Naive thymus-derived CD4-positive, alpha-beta T cell (primary cell): Measurements from ENCODE around the gene RABAC1. TPM values are rescaled to one million over a fixed set of nuclear protein-coding genes. Genes with fewer than 3 reads are reported as not detected.

ENCODE experiments used
- ATAC-seq: fragments of 150-1000 bp; cut with Tn5 transposase; 2 replicates; pipeline ENCODE4 v1.10.0; 2021; ENCODE audit warnings: mild to moderate bottlenecking, moderate library complexity
- CTCF ChIA-PET: fragments of 350-600 bp; sonication (Branson Sonifier 250); formaldehyde crosslinking; loops from one replicate; lab custom pipeline; 2021; ENCODE audit warnings: antibody characterized with exemption; lab: Charles Lee
- POLR2A ChIA-PET: fragments of 350-600 bp; sonication (Branson Sonifier 250); formaldehyde crosslinking; loops from one replicate; lab custom pipeline; 2021; ENCODE audit warnings: antibody characterized with exemption, inconsistent platforms; lab: Charles Lee
- DNase-seq, 9 donors: peaks; one replicate each; pipeline versions ENCODE4 v3.0.0 to v3.0.0-alpha.2; 2020 to 2022; ENCODE audit warnings: mixed read lengths in 1 of 9
- H3K27ac ChIP-seq: one replicate; pipeline ENCODE4 v1.7.0; 2013; ENCODE audit warnings: mild to moderate bottlenecking, low read depth, low read length, moderate library complexity
- H3K27me3 ChIP-seq, 2 donors: one replicate each; pipeline ENCODE4 v1.7.0; 2013; ENCODE audit warnings: low read length in 2 of 2, mild to moderate bottlenecking in 2 of 2, moderate library complexity in 2 of 2; ENCODE audit not compliant: control insufficient read depth in 2 of 2, insufficient read depth in 2 of 2
- H3K36me3 ChIP-seq, 3 experiments: 1 replicate in 2 of 3; 2 replicates in 1 of 3; pipeline ENCODE4 v1.7.0; 2013; ENCODE audit warnings: low read length in 3 of 3, mild to moderate bottlenecking in 3 of 3, moderate library complexity in 1 of 3; ENCODE audit not compliant: insufficient read depth in 3 of 3, control insufficient read depth in 2 of 3
- H3K4me1 ChIP-seq, 2 donors: one replicate each; pipeline ENCODE4 v1.7.0; 2013; ENCODE audit warnings: low read length in 2 of 2, mild to moderate bottlenecking in 2 of 2, moderate library complexity in 1 of 2; ENCODE audit not compliant: control insufficient read depth in 2 of 2, insufficient read depth in 2 of 2
- H3K4me3 ChIP-seq: 2 replicates; pipeline ENCODE4 v1.7.0; 2013; ENCODE audit warnings: mild to moderate bottlenecking, low read length
- H3K9me3 ChIP-seq, 3 experiments: 1 replicate in 2 of 3; 2 replicates in 1 of 3; pipeline ENCODE4 v1.7.0; 2013; ENCODE audit warnings: low read length in 3 of 3; ENCODE audit not compliant: control insufficient read depth in 2 of 3
- H3K27ac Mint-ChIP-seq, 9 donors: one replicate each; pipeline ENCODE4 v1.8.0; 2020 to 2022; ENCODE audit warnings: mixed read lengths in 9 of 9, mild to moderate bottlenecking in 8 of 9, moderate library complexity in 5 of 9, inconsistent platforms in 2 of 9
- H3K27me3 Mint-ChIP-seq, 5 donors: one replicate each; pipeline ENCODE4 v1.8.0; 2021 to 2022; ENCODE audit warnings: mixed read lengths in 5 of 5, mild to moderate bottlenecking in 1 of 5
- H3K36me3 Mint-ChIP-seq, 5 donors: one replicate each; pipeline ENCODE4 v1.8.0; 2020 to 2022; ENCODE audit warnings: mixed read lengths in 5 of 5, mild to moderate bottlenecking in 3 of 5, inconsistent platforms in 1 of 5
- H3K4me1 Mint-ChIP-seq, 7 donors: one replicate each; pipeline ENCODE4 v1.8.0; 2020 to 2022; ENCODE audit warnings: mixed read lengths in 7 of 7, mild to moderate bottlenecking in 3 of 7, inconsistent platforms in 1 of 7
- H3K4me3 Mint-ChIP-seq, 10 donors: one replicate each; pipeline ENCODE4 v1.8.0; 2020 to 2022; ENCODE audit warnings: mild to moderate bottlenecking in 10 of 10, mixed read lengths in 10 of 10, moderate library complexity in 6 of 10, inconsistent platforms in 2 of 10
- H3K9me3 Mint-ChIP-seq, 11 donors: one replicate each; pipeline ENCODE4 v1.8.0; 2020 to 2022; ENCODE audit warnings: mixed read lengths in 11 of 11, mild to moderate bottlenecking in 4 of 11, inconsistent platforms in 1 of 11, moderate library complexity in 1 of 11
- intact Hi-C, 2 donors: fragments of 100-400 bp; cut with micrococcal nuclease; formaldehyde crosslinking; loops; one replicate each; pipeline ENCODE4 v1.15.1; 2023
- polyA plus RNA-seq, 2 donors: library from polyadenylated mRNA; unstranded; fragments of 300-500 nt; fragmentation: Illumina TruSeq; gene quantifications; one replicate each; pipeline ENCODE4 v1.2.3, GENCODE V29; 2021
- total RNA-seq, 6 experiments: library from RNA in 5 of 6; stranded (reverse) in 5 of 6; gene quantifications; 1 replicate in 5 of 6; 2 replicates in 1 of 6; pipeline ENCODE4 v1.2.3 and lab custom pipeline; 2021 to 2026

Gene RABAC1
- total and polyA plus RNA-seq, 7 experiments from 2014 or later: 70.4 to 187 (median 86.4) TPM

GRCh38 chr19:41999071-41999877 lies 40.2 kb upstream of the RABAC1 start:
- Histone ChIP-seq H3K36me3 (no peaks in the 10 kb centered on the region), H3K9me3 (no peaks in the 10 kb centered on the region), H3K4me1 (peaks cover 0 to 7% of the 10 kb centered on the region in 2 donors), H3K4me3 (no peak overlapping the region), H3K27ac (no peak overlapping the region), H3K27me3 (peaks cover 3 to 16% of the 10 kb centered on the region in 2 donors)
- ATAC-seq (no peak), DNase-seq (no peak)
- Mint-ChIP-seq H3K27me3 (peaks cover 65 to 73% (median 69%) of the 10 kb centered on the region in 5 donors), H3K9me3 (peaks cover 0 to 9% (median 0%) of the 10 kb centered on the region in 11 donors), H3K27ac (peak overlapping the region in 1 of 9 donors; percentile 26), H3K4me1 (peaks cover 23 to 39% (median 33%) of the 10 kb centered on the region in 7 donors), H3K4me3 (peak overlapping the region in 9 of 10 donors; percentile 7 to 83 (median 50)), H3K36me3 (peaks cover 0 to 24% (median 0%) of the 10 kb centered on the region in 5 donors)
- ChIA-PET CTCF (no interaction called here), POLR2A (no interaction called here)
- intact Hi-C loops: no loop called here

- Histone ChIP-seq H3K27me3 (peaks cover 3 to 16% of the 10 kb centered on the region in 2 donors), H3K4me3 (no peak overlapping the region), H3K4me1 (peaks cover 2 to 10% of the 10 kb centered on the region in 2 donors), H3K27ac (no peak overlapping the region), H3K36me3 (no peaks in the 10 kb centered on the region), H3K9me3 (no peaks in the 10 kb centered on the region)
- Mint-ChIP-seq H3K27me3 (peaks cover 65 to 70% (median 67%) of the 10 kb centered on the region in 5 donors), H3K9me3 (peaks cover 0 to 9% (median 0%) of the 10 kb centered on the region in 11 donors), H3K4me1 (peaks cover 23 to 41% (median 36%) of the 10 kb centered on the region in 7 donors), H3K4me3 (peak overlapping the region in 3 of 10 donors; percentile 39 to 79 (median 46)), H3K27ac (no peak overlapping the region), H3K36me3 (peaks cover 0 to 24% (median 0%) of the 10 kb centered on the region in 5 donors)
- intact Hi-C loops: no loop called here
- POLR2A ChIA-PET: no interaction called here
- no peak for ATAC-seq
- CTCF ChIA-PET: no interaction called here
- DNase-seq: peak in 1 of 9 donors; percentile 62
These were observed 39.3 kb upstream of the RABAC1 start for GRCh38 chr19:41998246-41999020.

GRCh38 chr19:41997851-41998229 lies 38.7 kb upstream of the RABAC1 start:
- Mint-ChIP-seq H3K4me1 (peaks cover 23 to 44% (median 40%) of the 10 kb centered on the region in 7 donors), H3K9me3 (peaks cover 0 to 9% (median 0%) of the 10 kb centered on the region in 11 donors), H3K4me3 (peak overlapping the region in 4 of 10 donors; percentile 39 to 79 (median 50)), H3K27ac (no peak overlapping the region), H3K27me3 (peaks cover 65 to 71% (median 67%) of the 10 kb centered on the region in 5 donors), H3K36me3 (peaks cover 0 to 24% (median 0%) of the 10 kb centered on the region in 5 donors)
- Histone ChIP-seq H3K27ac (no peak overlapping the region), H3K9me3 (no peaks in the 10 kb centered on the region), H3K27me3 (peaks cover 3 to 16% of the 10 kb centered on the region in 2 donors), H3K4me1 (peaks cover 6 to 12% of the 10 kb centered on the region in 2 donors), H3K4me3 (no peak overlapping the region), H3K36me3 (no peaks in the 10 kb centered on the region)
- ChIA-PET POLR2A (no interaction called here), CTCF (no interaction called here)
- ATAC-seq (no peak), DNase-seq (no peak)
- intact Hi-C loops: no loop called here

- H3K27ac ChIP-seq: no peak overlapping the region
- peaks cover 64 to 75% (median 65%) of the 10 kb centered on the region in 5 donors for H3K27me3 Mint-ChIP-seq
- H3K27ac Mint-ChIP-seq: no peak overlapping the region
- intact Hi-C loops: no loop called here
- peak overlapping the region in 8 of 10 donors; percentile 14 to 79 (median 48) for H3K4me3 Mint-ChIP-seq
- ChIA-PET CTCF (interaction anchor here (0.6 to 0.8 kb wide), 2 partner anchors 10 to 185 kb away, joined by 3 read pairs; no protein-coding TSS in a partner anchor), POLR2A (no interaction called here)
- DNase-seq (peak in 7 of 9 donors; percentile 24 to 62 (median 43)), ATAC-seq (no peak)
- no peaks in the 10 kb centered on the region for H3K36me3 ChIP-seq
- no peaks in the 10 kb centered on the region for H3K9me3 ChIP-seq
- H3K27me3 ChIP-seq: peaks cover 3 to 16% of the 10 kb centered on the region in 2 donors
- H3K9me3 Mint-ChIP-seq: peaks cover 0 to 9% (median 0%) of the 10 kb centered on the region in 11 donors
- no peak overlapping the region for H3K4me3 ChIP-seq
- peaks cover 6 to 12% of the 10 kb centered on the region in 2 donors for H3K4me1 ChIP-seq
- H3K4me1 Mint-ChIP-seq: peaks cover 23 to 49% (median 44%) of the 10 kb centered on the region in 7 donors
- H3K36me3 Mint-ChIP-seq: peaks cover 0 to 24% (median 0%) of the 10 kb centered on the region in 5 donors
These were observed 38.2 kb upstream of the RABAC1 start for GRCh38 chr19:41997121-41997850.

GRCh38 chr19:41995959-41996797 lies 37.1 kb upstream of the RABAC1 start:
- H3K27me3 Mint-ChIP-seq: peaks cover 54 to 68% (median 56%) of the 10 kb centered on the region in 5 donors
- no peak for ATAC-seq
- H3K27me3 ChIP-seq: peaks cover 3 to 16% of the 10 kb centered on the region in 2 donors
- H3K36me3 Mint-ChIP-seq: peaks cover 0 to 21% (median 0%) of the 10 kb centered on the region in 5 donors
- H3K4me1 Mint-ChIP-seq: peaks cover 21 to 50% (median 44%) of the 10 kb centered on the region in 7 donors
- peaks cover 0 to 9% (median 0%) of the 10 kb centered on the region in 11 donors for H3K9me3 Mint-ChIP-seq
- H3K4me3 Mint-ChIP-seq: peak overlapping the region in 7 of 10 donors; percentile 13 to 79 (median 58)
- H3K4me1 ChIP-seq: peaks cover 6 to 12% of the 10 kb centered on the region in 2 donors
- H3K36me3 ChIP-seq: no peaks in the 10 kb centered on the region
- intact Hi-C loops: no loop called here
- ChIA-PET POLR2A (no interaction called here), CTCF (interaction anchor here (0.6 to 0.8 kb wide), 3 partner anchors 11 to 184 kb away, joined by 3 read pairs; no protein-coding TSS in a partner anchor)
- no peak for DNase-seq
- no peaks in the 10 kb centered on the region for H3K9me3 ChIP-seq
- H3K27ac Mint-ChIP-seq: no peak overlapping the region
- H3K4me3 ChIP-seq: no peak overlapping the region
- no peak overlapping the region for H3K27ac ChIP-seq
